DMS79 (cell line): ENCODE measurements around the gene CAB39.
"Not testable (repeated sequence)": the region's sequence is repeated elsewhere in the genome, so short reads cannot be mapped to it uniquely, and the experiment has no call there.

ENCODE experiments used
- DNase-seq: peaks from one replicate; lab custom pipeline; 2025; lab: John Stamatoyannopoulos, UW

CAB39 gene

GRCh38 chr2:230684270-230685168, 28.1 kb upstream of the CAB39 start:
- peak; percentile 42 for DNase-seq

- no peak for DNase-seq
Measured at GRCh38 chr2:230685178-230685577, 27.5 kb upstream of the CAB39 start.

GRCh38 chr2:230687498-230687897, 25.1 kb upstream of the CAB39 start:
- no peak for DNase-seq

- DNase-seq = no peak
Measured at GRCh38 chr2:230688490-230688889, 24.2 kb upstream of the CAB39 start.

GRCh38 chr2:230690439-230690838, 22.2 kb upstream of the CAB39 start:
- peak; percentile 86 for DNase-seq

- DNase-seq = no peak
Measured at GRCh38 chr2:230691005-230691647, 21.5 kb upstream of the CAB39 start.

GRCh38 chr2:230692760-230693159, 19.9 kb upstream of the CAB39 start:
- no peak for DNase-seq

- DNase-seq = no peak
Measured at GRCh38 chr2:230693411-230693810, 19.2 kb upstream of the CAB39 start.

- no peak for DNase-seq
Measured at GRCh38 chr2:230694241-230694640, 18.4 kb upstream of the CAB39 start.

GRCh38 chr2:230695551-230695950, 17.1 kb upstream of the CAB39 start:
- DNase-seq = no peak

- no peak for DNase-seq
Measured at GRCh38 chr2:230696670-230697069, 16.0 kb upstream of the CAB39 start.

- DNase-seq = no peak
Measured at GRCh38 chr2:230697676-230698075, 15.0 kb upstream of the CAB39 start.

- not testable (repeated sequence) for DNase-seq
Measured at GRCh38 chr2:230698753-230699152, 13.9 kb upstream of the CAB39 start.

GRCh38 chr2:230700447-230700846, 12.2 kb upstream of the CAB39 start:
- DNase-seq = no peak

GRCh38 chr2:230701308-230701707, 11.3 kb upstream of the CAB39 start:
- DNase-seq = no peak

GRCh38 chr2:230702457-230702856, 10.2 kb upstream of the CAB39 start:
- DNase-seq = not testable (repeated sequence)

- DNase-seq = no peak
Measured at GRCh38 chr2:230703514-230703913, 9.1 kb upstream of the CAB39 start.

- DNase-seq = no peak
Measured at GRCh38 chr2:230706053-230706521, 6.6 kb upstream of the CAB39 start.

GRCh38 chr2:230706966-230707365, 5.7 kb upstream of the CAB39 start:
- DNase-seq = no peak

- no peak for DNase-seq
Measured at GRCh38 chr2:230708204-230708603, 4.4 kb upstream of the CAB39 start.

GRCh38 chr2:230711224-230711623, 1.4 kb upstream of the CAB39 start:
- no peak for DNase-seq

GRCh38 chr2:230713331-230714135, 891 bp downstream of the CAB39 start:
- no peak for DNase-seq

GRCh38 chr2:230714136-230714480, 1.5 kb downstream of the CAB39 start:
- no peak for DNase-seq
